ENCODE results near the gene HERC3.
A peak's percentile ranks its signal among the peaks of the same experiment; 100 is the strongest.

HERC3 gene

DNA sequence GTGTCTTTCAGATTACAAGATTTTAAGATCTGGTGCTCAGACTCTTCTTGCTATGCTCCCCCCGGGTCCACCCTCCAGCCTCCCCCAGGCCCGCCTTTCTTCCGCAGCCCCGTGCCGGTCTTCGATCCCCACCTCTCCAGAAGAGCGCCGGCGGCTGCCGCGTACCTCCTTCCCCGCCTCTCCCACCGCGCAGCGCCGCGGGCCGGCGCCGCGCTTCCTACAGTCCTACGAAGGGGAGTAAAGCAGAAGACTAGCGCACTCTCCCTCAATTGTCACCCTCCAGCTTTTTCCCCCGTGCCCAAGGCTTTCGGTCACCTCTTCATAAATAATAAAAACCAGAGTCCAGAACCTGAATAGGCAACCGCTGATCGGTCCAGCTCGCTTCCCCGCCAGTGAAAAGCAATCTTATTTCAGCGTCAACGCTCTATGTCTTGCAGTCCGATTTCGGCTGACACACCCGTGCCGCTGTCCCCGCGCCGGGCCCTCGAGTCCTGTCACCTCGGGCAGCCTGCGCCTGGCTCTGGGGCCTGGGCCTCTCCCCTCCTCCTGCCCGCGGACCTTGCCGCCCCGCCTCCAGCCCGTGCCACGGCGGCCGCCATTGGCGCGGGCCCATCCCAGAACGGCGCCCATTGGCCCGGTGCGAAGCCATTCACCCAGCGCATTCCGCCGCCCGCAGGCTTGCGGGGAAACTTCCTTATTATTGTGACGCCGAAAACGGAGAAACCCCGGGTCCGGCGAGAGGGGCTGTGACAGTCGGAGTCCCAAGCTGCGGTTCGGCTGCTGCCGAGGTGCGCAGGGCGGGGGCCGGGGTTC lies at the start of gene HERC3:
TSS of gene HERC3 (plus strand) at position 694 of the 813 bp plus-strand sequence. CDS start 13,344 bp downstream, outside the sequence.
- peak; percentile 97 for DNase-seq (ENCODE audit: low spot score)

DNA sequence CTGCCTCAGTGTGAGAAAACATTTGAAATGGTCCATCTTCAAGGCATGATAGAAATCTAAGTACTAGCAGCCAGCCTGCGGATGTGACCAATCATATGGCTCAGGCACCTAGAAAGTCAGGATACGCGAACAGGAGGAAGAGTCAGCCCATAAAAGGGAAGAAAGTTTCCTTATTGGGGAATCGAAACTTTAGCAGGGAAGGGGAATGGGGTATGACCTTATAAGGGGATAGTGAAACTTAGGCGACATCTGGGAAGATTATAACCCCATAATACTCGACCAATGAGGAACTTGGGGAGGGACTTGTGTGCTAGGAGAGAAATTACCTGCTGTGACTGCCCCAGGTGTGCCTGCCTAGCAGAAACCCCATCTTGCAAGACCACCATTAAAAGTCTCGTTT lies 42.5 kb upstream of the HERC3 start:
- DNase-seq (ENCODE audit: low spot score), result no peak

DNA sequence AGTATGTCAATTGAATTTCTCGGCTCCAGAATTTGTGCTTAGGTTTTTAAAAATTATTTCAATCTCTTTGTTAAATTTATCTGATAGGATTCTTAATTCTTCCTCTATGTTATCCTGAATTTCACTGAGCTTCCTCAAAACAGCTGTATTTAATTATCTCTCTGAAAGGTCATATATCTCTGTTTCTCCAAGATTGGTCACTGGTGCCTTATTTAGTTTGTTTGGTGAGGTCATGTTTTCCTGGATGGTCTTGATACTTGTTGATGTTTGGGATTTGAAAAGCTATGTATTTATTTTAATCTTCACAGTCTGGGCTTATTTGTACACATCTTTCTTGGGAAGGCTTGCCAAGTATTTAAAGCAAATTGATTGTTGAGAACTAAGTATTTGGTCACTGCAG lies 24.7 kb upstream of the HERC3 start:
- DNase-seq (ENCODE audit: low spot score), result no peak

DNA sequence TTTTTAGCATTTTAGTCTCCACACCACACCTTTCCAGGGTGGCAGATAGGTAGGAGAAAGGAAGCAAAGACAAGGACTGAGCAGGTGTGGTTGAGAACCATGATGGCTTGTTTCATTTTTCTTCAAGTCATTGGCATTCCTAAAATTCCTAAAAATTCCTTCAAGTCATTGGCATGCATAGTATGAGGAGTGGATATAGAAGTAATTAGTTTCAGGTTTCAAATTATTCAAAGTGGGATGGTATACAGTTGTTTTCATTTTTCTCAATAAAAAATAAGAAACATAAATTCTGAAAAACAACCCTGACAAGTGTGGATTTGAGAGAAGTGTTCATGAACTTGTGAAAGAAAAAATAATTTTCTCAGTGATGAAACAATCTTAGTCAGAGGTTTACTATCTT lies 22.3 kb upstream of the HERC3 start:
- no peak for DNase-seq (ENCODE audit: low spot score)

DNA sequence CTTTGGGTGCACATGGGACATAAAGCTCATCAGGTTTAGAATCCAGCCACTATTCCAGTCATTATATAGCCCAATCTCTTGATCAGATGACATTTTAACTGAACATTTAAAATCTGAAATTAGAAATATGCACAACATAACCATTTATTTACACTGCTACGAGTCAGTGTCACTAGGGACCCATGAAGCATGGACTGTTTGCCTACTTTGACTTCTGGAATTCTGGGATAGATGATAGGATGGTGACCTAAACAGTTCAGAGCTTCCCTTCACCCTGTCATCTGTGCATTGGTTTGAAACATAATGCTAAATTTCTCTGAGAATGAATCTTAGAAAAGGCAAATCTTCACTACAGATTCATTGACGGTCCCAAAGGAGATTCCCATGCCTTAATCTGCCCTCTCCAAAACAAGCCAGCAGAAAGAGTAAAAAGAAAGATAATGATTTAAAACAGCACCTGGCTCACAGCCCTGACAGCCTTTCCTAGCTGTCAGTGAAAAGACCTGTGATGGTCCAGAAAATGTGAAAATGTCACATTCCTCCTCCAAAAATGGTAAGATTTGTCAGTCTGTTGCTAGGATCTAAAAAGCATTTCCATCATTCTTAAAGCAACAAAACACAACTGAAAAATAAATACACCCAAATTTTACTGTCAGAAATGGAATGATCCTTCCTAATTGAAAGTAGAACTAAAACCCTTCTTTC lies 18.9 kb upstream of the HERC3 start:
- DNase-seq (ENCODE audit: low spot score), result no peak

DNA sequence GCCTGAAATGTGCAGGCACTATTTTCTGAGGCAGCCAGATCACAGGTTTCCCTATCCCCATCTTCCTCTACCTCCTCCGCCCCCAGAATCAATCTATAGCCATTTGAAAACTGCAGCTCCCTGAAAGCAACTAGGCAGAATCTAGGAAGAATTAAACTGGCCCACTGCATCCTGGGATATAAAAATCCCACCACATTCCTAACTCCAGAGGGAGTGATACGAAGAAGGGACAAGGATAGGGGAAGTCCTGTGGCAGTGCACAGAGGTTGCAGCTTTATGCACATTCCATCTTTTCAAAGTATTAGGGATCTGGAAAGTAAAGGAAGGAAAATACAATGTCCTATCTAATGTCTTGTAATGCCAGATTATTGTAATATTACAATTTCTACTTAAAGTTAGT lies 18.3 kb upstream of the HERC3 start:
- no peak for DNase-seq (ENCODE audit: low spot score)

DNA sequence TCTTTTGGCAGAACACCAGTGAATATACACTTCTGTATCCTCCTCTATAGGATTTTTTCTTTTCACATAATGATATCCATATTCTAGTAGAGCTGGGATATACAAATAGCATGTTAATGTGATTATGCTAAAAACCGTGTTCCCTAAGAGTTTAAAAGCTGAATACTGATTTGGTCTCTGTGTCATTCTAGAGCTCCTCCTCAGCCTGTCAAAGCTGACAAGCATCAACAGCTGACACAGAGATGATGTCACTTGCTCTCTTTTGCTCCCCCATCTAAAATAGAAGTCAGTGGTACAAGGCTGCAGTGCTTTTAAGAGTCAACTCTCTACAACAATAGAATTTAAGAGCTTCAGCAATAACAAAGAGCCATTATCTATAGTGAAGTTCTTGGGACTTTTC lies 17.1 kb upstream of the HERC3 start:
- DNase-seq (ENCODE audit: low spot score), result no peak

DNA sequence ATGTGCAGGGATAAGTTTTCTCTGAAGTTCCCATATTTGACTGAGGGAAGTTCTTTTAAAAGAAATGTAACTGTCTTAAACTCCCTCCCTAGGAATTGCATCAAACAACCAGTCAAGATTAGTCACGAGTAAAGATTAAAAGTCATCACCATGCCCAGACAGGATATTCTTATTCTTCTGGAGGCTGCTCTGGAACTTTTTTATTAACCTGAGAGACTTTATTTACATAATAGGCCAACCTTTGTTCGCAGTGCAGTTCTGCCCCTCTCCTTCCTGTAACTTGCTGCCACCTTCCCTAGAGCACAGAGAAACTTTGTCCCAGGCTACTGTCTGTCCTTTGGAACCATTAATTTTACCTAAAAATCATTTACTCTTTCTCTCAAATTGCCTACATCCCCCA lies 9.8 kb upstream of the HERC3 start:
- DNase-seq (ENCODE audit: low spot score), result no peak

DNA sequence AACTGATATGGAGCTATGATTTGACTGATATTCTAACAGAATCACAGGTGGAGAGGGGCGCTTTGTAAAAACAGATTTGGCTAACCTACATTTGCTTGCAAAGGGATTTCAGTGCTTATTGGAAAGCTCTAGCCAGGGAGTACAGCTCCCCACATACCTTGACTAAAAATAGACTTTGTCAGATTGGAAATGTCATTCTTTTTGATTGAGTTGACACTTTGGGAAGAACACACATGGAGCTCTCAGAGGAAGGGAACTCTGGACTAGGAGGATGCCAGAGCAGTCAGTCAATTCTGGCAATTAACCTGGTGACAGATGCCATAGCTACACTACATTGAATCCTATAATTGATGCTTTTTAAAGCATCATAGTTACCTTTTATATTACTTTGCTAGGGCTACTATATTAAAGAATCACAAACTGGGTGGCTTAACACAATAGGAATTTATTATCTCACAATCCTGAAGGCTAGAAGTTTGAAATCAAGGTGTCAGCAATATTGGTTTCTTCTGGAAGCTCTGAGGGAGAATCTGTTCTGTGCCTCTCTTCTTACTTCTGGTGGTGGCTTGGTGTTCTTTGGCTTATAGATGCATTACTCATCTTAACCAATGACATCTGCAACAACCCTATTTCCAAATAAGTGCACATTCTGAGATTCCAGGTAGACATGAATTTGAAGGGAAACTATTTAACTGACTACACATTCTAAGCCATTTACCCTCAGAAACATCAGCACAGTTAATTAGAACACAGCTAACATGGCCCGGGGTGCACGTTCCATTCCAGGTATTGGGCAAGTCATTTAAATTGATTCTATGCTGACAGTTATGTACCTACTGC lies 8.4 kb upstream of the HERC3 start:
- DNase-seq (ENCODE audit: low spot score), result no peak

DNA sequence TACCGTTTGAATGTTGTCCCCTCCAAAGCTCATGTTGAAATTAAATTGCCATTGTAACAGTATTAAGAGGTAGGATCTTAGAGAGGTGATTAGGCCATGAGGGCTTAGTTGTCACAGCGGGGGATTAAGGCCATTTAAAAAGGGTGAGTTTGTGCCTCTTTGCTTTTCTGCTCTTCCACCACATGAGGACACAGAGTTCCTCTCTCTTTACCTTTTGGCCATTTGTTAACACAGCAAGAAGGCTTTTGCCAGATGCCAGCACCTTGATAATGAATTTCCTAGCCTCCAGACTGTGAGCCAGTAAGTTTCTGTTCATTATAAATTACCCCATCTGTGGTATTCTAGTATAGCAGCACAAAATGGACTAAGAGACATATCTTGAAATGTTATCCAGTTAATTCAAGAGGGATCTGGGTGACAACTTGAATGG lies 7.8 kb upstream of the HERC3 start:
- no peak for DNase-seq (ENCODE audit: low spot score)

DNA sequence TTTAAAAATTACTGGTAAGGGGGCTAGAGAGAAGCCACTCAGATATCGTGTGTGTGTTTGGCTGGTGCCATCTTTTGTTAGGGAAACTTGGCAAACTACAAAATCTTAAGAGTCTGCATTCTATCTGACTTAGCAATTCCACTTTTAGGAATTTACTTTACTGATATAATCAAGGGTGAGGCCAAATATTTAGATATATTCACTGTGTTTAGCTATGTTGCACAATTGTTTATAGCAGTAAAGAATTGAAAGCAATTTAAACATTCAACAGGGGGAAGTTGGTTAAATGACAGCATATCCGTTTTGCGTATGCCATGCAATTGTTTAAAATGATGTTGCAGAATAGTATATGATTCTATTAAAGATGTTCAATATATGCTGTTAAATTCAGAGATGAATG lies 6.4 kb upstream of the HERC3 start:
- no peak for DNase-seq (ENCODE audit: low spot score)

DNA sequence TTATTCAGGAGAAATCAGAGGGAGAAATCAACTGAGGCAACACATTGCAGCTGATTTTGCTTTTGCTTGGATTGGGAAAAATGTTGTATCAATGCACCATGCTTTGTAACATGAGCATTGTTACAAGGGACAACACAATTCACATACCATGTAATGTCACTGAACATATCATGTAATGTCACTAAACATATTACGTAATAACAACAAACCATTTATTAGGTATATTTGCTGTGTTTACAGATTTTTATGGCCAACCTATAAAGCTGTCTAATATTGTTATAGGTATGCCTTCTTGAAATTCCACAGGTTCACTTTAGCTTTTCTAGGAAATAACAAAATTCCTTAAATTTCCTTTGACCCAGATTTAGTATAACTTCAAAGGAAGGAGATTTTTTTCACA lies 5.0 kb upstream of the HERC3 start:
- DNase-seq (ENCODE audit: low spot score), result no peak

DNA sequence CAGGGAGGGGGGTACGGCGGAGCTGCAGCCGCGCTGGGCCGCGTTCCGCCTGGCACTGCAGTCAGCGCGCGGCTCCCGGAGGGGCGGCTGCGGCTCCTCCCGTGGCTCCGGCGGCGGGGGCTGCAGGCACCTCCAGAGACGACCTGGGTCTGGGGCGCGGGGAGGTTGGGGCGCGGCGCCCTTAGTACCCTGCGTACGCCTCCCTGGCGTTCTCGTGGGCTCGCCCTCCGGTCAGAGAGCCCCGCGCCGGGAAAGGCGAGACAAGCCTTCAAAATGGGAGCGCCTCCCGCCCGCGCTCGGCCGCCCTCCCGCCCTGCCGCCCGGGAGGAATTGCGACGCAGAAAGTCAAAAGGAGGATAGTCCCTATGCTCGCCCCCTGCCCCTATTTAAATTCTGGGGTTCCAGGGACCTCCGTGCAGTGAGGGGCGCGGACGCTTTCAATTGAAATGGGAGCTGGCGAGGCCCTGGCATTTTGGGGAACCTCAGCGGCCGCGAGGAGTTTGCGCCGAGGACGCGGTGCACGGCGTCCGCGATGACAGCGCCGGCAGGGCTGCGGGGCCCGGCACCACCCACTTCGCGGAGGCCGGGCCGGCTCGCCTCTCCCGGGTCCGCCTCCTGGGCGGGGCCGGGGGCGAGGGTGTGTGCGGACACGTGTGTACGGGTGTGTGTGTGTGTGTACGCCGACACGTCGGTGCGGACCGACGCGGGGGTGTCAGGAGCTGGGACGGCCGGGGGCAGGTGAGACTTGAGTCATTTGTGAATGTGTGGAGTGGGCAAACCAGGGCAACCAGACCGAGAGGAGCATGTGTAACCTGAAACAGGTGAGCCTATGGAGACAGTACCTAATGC lies 544 bp downstream of the HERC3 start:
- DNase-seq (ENCODE audit: low spot score), result peak; percentile 94

DNA sequence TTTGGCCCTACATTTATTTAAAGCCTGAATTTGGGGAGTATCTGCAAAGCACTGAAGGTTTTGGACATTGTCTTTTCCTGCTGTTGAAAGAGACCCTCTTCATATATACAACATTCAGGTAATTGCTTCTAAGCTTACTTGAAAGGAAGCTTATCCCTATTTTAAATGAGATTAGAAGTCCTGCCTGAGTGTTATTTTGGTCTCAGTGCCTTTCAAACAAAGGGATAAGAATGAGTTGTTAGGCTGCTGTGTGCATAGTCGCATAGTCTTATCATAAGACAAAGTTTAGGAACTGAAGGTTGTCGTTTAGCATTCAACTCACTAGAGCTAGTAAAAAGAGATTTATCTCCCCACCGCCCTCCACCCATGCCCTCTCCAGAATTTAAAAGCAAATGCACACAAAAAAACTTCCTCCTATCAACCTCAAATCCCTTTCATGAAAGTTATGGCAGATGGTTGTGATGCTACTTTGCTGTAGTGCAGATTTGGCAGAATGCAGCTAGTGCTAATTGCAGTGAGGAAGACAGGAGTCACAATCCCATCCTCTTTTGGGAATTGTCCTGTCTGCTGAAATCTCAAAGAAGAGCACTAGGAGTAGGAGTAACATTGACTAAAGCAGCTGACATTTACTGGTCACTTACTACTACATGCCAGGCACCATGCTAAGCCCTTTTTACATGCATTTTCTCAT lies 5.8 kb downstream of the HERC3 start:
- no peak for DNase-seq (ENCODE audit: low spot score)

DNA sequence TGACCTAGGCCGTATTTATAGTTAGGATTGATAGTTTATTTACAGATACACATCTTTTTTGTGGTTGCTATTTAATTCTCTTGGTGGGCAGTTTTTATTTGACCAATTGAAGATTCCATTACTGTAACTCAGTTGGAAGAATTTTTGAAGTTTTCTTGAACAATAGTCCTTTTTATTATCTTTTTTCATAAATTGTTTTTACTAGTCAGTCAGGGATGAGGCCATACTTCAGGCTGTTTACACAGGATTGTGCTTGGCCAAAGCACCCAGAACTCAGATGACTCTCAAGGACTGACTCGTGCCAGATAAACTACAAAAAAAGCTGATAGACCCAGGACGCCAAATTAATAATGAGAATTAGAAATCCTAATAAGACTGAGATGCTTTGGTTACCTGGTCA lies 7.0 kb downstream of the HERC3 start:
- peak; percentile 34 for DNase-seq (ENCODE audit: low spot score)

DNA sequence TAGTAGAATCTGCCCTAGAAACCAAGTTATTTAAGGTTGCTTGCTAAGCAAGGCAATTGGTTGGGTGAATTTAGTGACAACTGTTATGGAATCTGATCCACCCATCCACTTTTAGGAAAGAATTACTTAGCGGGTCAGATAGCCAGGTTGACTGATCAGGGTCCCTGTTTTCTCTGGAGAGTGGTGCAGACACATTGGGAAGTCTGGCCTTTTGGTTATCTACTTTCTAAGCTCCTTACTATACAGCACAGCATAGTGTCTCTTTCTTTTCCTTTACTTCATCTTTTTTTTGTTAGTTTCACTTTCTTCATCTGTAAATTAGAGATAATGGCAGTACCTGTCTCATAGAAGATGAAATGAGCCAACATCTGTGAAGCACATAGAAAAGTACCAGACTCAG lies 7.4 kb downstream of the HERC3 start:
- no peak for DNase-seq (ENCODE audit: low spot score)

DNA sequence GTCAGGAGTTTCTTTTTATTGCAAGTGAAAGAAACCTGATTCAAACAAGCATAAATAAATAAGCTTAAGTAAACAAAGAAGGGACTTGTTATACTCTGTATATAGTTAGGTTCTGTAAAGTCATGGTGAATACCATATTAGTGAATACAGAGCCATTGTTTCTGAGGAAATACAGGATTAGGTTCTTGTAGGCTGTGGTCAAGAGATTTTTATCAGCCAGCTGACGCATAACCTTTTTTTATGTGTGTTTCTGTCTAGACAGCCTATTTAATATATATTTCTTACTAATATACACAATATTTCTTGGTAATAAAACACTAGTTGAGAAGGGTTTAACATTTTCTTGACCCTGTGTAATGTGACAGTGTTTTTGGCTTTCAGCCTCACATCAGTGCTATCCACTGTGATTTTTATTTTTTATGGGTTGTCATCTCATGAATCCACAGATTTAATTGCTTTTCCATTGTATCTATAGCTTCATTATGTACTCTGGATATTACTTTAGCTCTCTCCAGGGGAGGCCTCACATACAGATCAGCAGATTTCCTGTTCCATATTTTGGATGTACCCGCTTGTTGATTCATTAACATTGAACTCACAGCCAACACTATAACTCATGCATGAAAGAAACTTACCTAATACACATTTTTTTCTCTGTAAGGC lies 8.0 kb downstream of the HERC3 start:
- no peak for DNase-seq (ENCODE audit: low spot score)

DNA sequence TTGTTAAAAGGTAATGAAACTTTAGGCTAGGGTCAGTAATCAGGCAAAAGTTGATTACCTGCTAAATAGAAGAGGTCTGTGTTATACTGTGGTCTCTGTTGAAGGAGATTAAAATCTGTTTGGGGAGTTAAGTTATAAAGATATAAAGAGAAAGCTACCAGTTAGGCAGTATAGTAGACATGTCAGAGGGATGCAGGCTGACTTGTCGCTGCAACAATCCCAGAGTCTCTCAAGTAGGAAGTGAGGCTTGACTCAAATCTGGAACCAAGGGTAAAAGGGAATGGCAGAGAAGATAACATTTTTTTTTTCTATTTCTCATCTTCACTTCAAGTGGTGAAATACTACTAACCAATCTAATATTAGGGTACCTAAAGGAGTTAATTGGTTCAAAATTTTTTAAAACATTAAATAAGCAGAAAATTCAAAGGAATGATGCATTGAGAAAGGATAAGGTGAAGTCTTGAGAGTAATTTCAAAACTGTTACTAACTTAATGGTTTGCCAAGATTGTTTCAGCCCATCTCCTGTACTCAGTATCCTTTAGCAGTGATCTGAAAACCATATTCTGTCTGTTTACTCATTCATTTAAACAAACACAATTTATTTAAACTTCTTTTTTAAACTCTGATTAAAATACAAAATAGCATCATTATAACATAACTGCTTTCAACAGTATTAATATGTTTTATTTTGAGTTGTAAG lies 12.8 kb downstream of the HERC3 start:
- DNase-seq (ENCODE audit: low spot score), result no peak

DNA sequence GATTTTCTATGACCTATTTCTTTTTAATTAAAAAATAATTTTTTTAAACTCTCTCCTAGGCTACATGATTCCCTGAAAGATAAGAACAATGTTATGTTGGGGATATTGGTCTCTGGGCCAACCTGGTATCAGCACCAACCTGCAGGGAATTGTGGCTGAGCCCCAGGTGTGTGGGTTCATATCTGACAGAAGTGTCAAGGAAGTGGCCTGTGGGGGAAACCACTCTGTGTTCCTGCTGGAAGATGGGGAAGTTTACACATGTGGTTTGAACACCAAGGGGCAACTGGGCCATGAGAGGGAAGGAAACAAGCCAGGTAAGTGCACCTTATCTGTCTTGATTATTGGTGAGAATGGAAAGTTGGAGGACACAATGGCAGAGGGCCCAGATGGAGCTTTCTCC lies 13.5 kb downstream of the HERC3 start:
- no peak for DNase-seq (ENCODE audit: low spot score)

DNA sequence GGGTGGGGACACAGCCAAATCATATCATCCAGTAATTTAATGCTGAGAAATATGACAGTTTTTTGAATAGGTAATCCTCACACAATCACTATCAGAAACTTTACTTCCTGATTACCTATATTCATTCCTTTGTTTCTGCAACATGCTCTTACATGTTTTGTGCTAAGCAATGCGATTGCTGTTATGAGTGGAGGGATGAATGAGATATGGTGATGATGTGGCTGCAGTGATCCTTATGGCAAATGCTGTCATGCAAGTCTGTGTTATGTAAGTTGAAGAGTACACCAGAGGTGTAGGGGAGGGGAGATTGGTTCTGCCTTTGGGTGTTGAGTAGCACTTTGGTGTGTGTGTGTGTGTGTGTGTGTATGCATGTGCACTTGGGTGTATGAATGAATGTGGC lies 14.6 kb downstream of the HERC3 start:
- DNase-seq (ENCODE audit: low spot score), result no peak
